WERI-Rb-1 (cell line): ENCODE measurements around the gene HDGF.
A peak's percentile ranks its signal among the peaks of the same experiment; 100 is the strongest.

Experiments
- DNase-seq: peaks from one replicate; pipeline ENCODE4 v3.0.0-alpha.2; 2020
- H3K27ac ChIP-seq: fragments of 250-450 bp; sonication (Bioruptor Pico); 2 replicates; pipeline ENCODE4 v1.5.1; 2020; ENCODE audit warnings: mild to moderate bottlenecking, moderate library complexity
- H3K27me3 ChIP-seq: fragments of 250-450 bp; sonication (Bioruptor Pico); 2 replicates; pipeline ENCODE4 v1.5.1; 2021; ENCODE audit warnings: mild to moderate bottlenecking, low read depth, moderate library complexity; ENCODE audit not compliant: insufficient read depth, severe bottlenecking
- H3K36me3 ChIP-seq: fragments of 250-450 bp; sonication (Bioruptor Pico); 2 replicates; pipeline ENCODE4 v1.5.1; 2020; ENCODE audit warnings: mild to moderate bottlenecking, moderate library complexity
- H3K4me3 ChIP-seq: 2 replicates; pipeline ENCODE4 v1.5.1; 2011; ENCODE audit warnings: low read depth, mild to moderate bottlenecking, control low read depth, low read length
- H3K9me3 ChIP-seq: fragments of 250-450 bp; sonication (Bioruptor Pico); 2 replicates; pipeline ENCODE4 v1.5.1; 2021; ENCODE audit warnings: mild to moderate bottlenecking, moderate library complexity; ENCODE audit not compliant: severe bottlenecking
- CTCF ChIP-seq: IDR thresholded peaks from 2 replicates; pipeline ENCODE4 v1.5.1; 2011; ENCODE audit warnings: low read depth, mild to moderate bottlenecking, control low read depth, inconsistent platforms, low read length

Gene HDGF

GRCh38 chr1:156709757-156710489 is 41.6 kb downstream of the HDGF start:
- H3K27ac ChIP-seq, result peak overlapping the region; percentile 86
- H3K27me3 ChIP-seq, result no peaks in the 10 kb centered on the region
- TF ChIP-seq CTCF, result no peak
- peak; percentile 87 for DNase-seq
- H3K4me3 ChIP-seq, result no peak overlapping the region
- no peaks in the 10 kb centered on the region for H3K9me3 ChIP-seq
- no peaks in the 10 kb centered on the region for H3K36me3 ChIP-seq

GRCh38 chr1:156709031-156709430 is 42.4 kb downstream of the HDGF start:
- no peak for DNase-seq
- peaks cover 3% of the 10 kb centered on the region; the same call in 1 of the 2 replicates for H3K36me3 ChIP-seq
- no peaks in the 10 kb centered on the region for H3K27me3 ChIP-seq
- no peak for TF ChIP-seq CTCF
- H3K9me3 ChIP-seq, result no peaks in the 10 kb centered on the region
- no peak overlapping the region for H3K4me3 ChIP-seq
- H3K27ac ChIP-seq, result peak overlapping the region; percentile 86

GRCh38 chr1:156708218-156708661 is 43.2 kb downstream of the HDGF start:
- peaks cover 7% of the 10 kb centered on the region for H3K36me3 ChIP-seq
- no peak for DNase-seq
- H3K27ac ChIP-seq, result peak overlapping the region; percentile 86
- no peak for TF ChIP-seq CTCF
- no peak overlapping the region for H3K4me3 ChIP-seq
- H3K27me3 ChIP-seq, result no peaks in the 10 kb centered on the region
- no peaks in the 10 kb centered on the region for H3K9me3 ChIP-seq

DNA sequence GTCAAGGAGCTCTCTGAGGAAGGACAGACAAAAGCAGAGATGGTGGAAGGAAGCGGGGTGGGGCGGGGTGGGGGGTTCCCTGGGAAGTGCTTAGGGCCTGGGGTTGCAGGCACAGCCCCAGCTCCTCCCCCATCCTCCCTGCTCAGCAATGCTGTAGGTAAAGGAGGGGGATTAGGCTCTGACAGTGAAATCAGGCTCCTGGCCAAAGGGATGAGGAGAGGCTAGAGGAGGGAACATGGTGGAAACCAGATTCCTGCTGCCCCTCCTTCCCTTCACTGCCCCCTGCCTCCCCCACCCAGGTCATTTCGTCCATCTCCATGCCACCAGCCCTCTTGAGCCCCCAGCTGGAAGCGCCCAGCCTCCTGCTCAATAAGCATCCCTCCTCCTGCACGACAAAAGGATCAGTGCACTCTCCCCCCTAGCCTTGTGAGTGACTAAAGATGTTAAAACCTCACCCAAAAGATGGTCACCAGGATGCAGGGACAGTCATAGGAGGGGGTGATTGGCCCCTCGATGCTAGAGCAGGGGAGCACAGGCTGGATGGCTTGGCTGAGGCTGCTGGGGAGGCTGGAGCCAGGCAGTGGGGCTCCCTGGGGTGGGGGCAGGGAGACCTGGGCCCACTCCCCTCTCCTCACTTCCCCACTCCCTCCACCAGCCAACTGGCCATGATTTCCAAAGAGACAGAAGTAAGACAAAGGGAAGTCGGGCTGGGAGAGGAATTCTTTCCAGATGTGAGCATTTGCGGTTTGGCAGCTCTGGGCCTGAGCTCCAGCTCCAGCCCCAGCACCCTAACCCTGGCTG is 43.9 kb downstream of the HDGF start:
- peak; percentile 87 for DNase-seq
- H3K4me3 ChIP-seq, result peak overlapping the region; percentile 74
- H3K27ac ChIP-seq, result peak overlapping the region; percentile 86

More for the DNA sequence above, 43.9 kb downstream of the HDGF start:
- Histone ChIP-seq H3K36me3 (peaks cover 10% of the 10 kb centered on the region), H3K27me3 (no peaks in the 10 kb centered on the region), H3K9me3 (no peaks in the 10 kb centered on the region)
- no peak for TF ChIP-seq CTCF
